HG03025 (cell line): ENCODE measurements around the gene ZNG1B.
"Not testable (repeated sequence)": the region's sequence is repeated elsewhere in the genome, so short reads cannot be mapped to it uniquely, and the experiment has no call there.

Source experiments
- ATAC-seq: cut with Tn5 transposase; IDR thresholded peaks from one replicate; pipeline ENCODE4 v1.9.1; 2021; ENCODE audit warnings: mild to moderate bottlenecking, moderate library complexity; ENCODE audit not compliant: unreplicated experiment, low FRiP score

The ZNG1B gene

DNA sequence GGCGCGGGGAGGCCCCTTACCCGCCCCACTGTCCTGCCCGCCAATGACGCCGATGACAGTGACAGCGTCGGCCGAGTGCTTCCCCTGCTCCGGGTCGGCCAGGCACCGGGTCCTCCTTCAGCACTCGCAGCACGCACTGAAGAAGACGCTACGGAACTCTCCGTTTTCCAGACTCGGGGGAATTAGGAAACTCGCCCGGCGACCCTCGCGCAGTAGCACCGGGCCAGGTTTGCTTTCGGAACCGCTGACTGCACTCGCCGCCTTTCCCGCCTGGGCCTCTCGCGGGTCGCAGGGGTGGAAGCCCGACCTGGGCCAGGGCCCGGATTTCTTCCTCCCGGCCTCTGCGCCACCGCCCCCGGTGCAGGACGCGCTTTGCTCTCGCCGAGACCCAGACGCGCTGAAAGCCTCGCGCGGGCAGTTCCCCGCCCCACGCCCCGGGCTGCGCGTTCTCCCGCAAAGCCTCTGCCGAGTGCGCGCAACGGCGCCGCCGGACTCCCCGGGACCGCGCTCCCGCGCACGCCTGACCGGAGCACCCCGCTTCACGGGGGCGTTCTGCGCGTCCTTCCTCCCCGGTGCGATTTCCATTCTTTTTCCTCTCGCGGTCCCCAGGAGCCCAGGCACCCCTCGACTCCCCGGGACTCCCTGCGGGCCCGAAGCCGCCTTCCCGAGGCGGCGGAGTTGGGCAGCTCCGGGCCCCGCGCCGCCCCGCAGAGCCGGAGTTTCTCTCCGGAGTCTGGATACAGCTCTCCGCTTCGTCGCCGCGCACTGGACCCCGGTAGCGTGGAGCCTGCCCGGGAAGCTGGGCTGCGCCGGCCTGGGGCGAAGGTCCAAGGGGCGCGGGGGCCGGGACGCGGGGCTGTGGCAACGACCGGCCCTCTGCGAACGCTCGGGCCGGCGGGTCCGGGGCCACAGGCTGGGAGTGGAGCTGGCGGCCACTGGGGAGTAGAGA, 65.9 kb downstream of the ZNG1B start:
- ATAC-seq, result not testable (repeated sequence)

DNA sequence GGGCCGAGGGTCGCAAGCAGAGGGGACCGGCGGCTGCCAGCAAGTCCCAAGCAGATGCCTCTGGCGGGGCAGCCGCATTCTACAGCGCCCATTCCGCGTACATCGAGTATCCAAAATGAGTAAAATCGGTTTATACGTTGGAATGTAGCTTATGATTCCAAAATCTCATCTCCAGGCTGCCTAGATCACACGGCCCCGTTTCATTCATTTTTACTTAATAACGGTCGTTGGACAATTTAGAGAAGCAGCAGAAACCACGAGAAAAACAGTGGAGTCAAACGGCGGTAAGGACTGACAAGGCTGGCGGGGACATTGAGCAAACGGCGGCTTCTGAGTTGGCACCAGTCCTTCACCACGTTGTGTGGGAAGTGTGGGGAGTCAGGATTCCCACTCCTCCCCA, 66.6 kb downstream of the ZNG1B start:
- not testable (repeated sequence) for ATAC-seq

DNA sequence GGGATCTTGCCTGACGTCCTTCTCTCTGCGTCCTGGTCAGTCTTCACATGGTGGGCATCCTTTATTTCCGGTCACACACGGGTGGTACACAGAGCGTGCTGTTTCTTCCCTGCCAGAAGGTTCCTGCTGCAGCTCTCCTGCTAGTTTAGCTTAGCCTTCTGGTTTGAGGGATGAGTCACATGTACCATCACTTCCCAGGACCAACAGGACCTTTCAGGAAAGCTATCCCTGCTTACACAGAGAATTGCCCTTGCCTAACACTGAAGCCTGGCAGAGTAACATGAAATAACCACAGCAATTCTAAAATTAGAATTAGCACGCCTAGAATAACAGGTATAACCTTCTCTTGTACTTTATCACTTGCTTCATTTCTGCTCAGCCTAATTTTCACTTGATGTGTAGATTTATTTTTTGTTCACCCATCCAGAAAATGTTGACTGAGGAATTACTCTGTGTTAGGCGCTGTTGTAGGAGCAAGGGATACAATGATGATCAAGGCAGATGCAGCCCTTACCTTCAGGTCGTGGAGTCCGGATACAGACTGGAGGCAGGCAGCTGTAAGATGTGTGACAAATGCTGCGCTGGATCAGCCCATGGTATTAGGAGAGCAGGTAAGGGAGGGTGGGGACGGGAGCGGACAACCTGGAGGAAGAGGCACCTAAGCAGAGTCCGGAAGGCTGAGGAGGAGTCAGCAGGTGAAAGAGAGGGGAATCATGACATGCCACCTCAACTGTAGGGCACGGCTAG, 70.1 kb downstream of the ZNG1B start:
- not testable (repeated sequence) for ATAC-seq

DNA sequence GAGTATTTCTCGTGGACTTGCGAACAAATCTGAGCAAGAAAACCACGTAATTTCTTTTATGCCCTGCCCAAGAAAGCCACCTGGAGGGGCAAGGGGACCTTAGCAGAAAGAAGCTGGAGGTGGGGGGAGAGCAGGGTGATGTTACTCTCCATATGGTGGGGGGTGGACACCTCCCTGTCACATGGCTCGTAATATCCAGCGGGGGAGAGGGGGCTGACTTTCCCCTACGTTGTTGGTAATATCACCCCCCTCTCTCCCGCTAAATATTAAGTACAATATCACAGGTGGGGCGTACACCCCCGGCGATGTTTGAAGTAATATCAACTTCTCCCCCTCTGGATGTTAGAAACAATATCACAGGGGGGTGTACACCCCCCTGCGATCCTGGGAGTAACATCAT, 70.7 kb downstream of the ZNG1B start:
- ATAC-seq, result not testable (repeated sequence)

DNA sequence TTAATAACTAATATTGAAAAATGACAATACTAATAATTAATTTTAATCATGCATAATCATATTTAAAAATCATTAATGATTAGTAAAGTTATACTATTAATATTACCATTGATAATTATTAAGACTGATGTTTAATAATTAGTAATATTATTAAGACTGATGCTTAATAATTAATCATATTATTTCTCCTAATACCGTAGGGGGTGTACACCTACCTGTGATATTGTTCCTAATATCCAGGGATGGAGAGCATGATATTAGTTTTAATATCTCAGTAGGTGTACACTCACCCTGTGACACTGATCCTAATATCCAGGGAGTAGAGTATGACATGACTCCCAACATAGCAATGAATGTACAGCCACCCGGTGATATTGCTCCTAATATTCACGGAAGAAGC, 73.4 kb downstream of the ZNG1B start:
- ATAC-seq, result not testable (repeated sequence)

DNA sequence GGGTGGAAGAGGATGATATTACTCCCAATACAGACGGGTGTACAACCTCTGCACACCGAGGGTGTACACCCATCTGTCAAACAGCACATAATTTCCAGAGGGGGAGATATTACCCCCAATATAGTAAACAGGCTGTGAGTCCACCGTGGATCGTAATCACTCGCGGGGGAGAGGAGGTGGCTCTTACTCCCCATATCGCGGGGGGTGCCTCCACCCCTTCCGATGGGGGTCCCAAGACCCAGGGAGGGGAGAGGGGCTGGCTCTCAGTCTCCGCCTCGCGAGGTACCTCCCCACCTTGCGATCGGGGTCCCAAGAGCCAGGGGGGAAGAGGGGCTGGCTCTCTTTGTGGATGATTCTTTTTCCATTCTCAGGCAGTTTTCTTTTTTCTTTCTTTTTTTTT, 74.4 kb downstream of the ZNG1B start:
- ATAC-seq, result not testable (repeated sequence)

DNA sequence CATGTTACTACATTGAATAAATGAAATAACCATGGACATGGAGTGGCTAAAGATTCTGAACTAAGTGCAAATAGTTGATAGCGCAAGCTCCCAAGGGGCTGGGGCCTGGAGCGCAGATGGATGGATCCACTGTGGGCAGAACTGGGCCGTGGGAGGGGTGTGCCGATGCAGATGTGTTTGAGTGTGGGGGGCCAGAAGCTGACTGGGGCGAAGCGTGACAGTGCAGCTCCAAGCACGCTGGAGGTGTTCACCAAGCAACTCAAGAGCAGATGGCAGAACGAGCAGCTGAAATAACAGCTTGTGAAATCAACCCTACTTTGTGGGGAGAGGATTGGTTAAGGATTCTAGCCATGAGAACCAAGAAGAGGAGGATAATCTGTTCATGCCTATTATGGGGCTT, 78.0 kb downstream of the ZNG1B start:
- not testable (repeated sequence) for ATAC-seq

DNA sequence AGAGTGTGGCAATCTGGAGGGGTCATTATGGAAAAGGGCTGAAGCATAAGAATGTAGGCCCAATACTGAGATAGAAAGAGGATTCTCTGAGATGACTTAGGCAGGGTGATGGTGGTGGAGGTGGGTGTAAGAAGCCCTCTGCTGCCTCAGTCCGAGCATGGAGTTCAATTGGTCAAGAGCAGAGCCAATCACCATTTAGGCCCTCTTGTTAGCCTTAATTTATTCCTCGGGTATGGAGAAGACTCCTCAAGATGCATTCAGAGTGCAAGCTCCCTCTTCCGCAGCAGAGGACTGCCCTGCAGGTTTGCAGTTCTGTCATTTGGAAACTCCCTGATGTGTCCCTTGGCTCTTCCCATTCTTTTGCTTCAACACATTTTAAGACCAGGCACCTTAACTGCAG, 78.5 kb downstream of the ZNG1B start:
- not testable (repeated sequence) for ATAC-seq

DNA sequence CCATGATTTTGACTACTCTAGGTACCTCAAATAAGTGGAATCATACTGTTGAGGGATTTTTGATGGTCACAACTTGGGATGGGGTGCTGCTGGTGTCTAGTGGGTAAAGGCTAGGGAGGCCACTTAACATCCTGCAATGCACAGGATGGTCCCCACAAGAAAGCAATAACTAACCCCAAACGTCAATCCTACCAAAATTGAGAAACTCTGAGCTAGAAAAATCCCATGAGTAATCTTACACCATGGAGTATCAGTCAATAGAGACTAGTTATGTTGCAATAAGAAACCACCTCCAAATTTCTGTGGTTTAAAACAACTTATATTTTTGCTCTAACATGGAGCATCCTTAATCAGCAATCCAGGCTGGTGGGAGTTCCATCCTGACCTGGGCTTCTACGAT, 79.5 kb downstream of the ZNG1B start:
- not testable (repeated sequence) for ATAC-seq

DNA sequence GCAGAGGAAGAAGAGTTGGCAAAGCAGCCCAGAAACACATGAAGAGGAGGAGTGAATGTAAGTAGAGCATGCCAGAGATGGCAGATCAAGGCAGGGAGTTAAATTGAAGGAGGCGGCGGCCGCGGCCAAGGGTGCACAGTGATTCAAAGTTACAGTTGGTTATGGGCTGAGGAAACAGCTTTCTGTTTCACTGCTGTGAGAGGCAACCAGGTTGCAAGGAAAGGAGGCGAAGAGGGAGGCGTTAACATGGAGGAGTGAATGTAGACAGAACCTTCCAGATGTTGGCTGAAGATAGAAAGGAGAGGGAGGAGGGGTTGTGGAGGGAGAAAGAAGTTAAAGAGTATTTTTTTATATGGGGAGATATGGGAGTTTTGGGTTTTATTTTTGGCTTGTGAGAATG, 83.3 kb downstream of the ZNG1B start:
- not testable (repeated sequence) for ATAC-seq

DNA sequence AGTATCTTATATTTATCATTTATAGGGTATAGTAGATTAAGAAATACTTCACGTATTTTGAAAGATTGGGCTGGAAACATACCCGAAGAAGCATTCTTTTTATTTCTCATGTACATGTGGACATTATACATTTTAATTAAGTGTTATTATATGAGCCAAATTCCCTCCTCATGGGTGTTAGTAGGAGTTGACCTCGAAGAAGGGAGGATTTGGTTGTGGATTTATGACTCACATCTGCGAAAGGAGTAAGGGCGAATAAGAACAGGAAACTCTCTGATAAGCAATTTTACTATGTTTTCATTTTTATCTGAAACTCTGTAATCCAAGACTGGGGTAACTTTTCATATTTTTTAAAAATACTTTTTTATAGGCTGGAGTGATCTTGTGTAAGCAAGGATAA, 84.0 kb downstream of the ZNG1B start:
- not testable (repeated sequence) for ATAC-seq

DNA sequence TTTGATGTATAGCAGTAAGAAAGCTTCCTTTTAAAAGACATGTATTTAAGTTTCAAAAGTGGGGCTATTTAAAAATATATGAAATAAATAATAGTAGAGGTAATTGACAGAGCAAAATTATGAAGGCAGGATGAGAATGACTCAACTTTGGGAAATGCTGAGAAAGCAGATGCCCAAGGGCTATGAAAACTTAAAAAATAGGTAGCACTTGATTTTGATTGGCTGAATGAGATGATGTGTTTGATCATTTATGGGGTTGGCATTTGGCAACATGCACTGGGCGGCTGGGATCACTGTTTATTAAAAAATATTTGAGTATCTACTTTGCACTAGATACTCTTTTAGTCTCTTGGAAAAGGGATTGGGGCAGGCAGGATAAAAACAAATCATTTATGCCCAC, 87.5 kb downstream of the ZNG1B start:
- ATAC-seq, result not testable (repeated sequence)

DNA sequence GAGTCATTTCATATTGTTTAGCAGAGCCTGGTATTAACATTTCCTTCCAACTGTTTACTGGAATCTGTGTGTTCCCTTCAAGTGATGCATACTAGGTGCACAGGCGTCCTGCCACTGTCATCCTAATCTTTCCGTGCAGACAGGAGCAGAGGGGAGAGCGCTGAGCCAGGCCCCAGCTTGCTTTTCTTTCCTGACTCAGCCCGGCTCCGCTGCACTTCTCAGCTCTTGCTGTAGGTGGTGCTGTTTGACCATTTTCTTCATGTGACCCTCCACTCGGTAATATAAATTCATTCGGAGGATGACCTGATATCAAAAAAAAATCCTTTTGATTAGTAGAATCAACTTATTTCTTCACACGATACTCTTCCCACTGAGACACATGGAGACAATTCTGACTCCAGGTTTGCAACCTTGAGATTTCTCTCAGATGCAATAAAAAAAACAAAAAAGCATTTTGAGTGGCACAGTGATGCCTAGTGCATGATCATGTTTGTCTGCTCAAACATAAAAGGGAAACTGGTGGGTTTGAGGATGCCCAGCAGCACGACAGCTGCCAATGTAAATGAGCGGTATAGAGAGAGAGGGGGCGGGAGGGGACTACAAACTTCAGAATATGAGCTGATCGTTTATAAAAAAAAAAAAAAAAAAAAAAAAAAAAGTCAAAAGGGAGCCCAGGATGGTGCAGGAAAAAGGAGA, 90.0 kb downstream of the ZNG1B start:
- ATAC-seq, result peak; percentile 62

DNA sequence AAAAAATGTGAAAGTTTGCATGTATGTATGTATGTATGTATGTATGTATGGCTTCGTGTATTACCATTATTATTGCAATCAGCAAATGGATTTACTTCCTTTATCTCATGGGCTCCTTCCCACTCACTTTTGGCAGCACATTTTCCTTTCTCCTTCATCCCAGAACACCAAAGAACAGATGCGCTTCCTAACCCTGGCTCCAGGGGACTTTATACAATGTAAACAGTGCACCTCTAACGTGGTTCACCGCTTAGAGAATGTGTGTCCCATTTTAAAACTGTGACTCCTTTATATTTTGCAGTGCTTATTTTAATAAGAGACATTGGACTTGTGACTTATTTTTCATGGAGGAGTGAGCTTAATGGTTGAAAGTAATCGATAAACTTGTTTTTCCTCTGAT, 90.6 kb downstream of the ZNG1B start:
- ATAC-seq, result not testable (repeated sequence)

DNA sequence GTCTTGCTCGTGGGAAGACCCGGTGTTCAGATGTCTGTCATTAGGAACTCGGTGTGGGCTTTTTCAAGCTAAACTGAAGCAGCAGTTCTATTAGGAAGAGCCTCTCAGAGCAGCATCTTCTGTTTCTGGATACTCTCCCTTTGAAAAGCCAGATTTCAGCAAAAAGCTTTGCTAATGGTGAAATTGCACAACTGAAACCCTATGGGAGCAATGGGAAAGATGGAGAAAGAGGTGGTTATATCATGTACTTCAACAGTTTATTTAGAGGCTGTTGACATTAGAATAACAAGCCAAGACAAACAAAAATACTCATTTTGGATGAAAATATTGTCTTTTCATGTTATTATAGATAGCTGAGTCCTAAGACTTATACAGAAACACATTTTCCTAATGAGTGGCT, 91.4 kb downstream of the ZNG1B start:
- not testable (repeated sequence) for ATAC-seq

DNA sequence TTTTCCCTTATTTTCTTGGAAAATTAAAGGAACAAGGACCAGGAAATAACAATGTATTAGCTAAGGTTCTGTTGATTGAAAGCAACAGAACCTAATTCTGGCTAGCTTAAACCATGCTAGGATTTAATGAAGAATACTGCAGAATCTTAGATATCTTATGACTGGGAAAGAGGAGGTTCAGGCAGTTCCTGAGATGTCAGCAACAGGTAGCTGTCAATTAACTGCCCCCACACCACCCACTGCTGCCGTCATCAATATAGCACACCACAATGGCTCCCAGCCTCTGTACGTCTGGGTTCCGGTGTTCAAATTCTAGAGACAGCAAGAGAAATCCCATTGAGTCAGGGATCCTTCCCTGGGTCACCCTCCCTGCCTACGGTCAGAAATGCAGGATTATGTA, 95.5 kb downstream of the ZNG1B start:
- not testable (repeated sequence) for ATAC-seq

DNA sequence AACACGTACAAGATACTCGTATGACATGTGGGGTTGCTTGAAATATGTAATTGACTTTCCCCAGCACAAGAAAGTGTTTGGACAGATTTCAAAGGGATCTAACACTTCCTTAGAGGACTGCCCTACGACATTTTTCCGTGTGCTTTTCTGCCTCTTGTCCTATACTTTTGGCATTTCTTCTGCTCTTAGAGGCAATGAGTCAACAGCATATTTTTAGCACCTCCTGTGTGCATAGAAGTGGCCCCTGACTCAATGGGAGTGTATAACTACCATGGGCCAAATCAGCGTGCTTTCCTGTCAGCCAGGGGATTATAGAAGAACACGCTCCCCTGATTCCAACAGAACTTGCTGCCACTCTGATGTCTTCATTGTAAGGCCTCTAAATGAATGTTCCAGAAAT, 99.1 kb downstream of the ZNG1B start:
- not testable (repeated sequence) for ATAC-seq

DNA sequence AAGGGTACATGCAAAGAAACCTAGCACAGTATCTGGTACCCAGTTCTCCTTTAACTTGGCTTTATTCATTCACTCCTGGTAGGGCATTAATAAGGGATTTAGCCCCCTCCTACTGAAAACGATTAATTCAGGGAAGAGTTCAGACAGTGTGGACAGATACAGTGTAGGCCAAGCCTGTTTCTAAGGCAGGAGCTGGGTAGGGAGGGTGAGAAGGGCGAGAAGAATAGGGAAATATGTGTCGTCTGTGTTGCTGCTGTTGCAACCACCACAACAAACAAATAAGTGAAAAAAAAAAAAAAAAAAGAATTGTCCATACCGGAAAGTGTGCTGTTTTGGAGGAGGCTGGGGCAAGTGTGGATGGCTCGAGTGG, 103.3 kb downstream of the ZNG1B start:
- ATAC-seq, result not testable (repeated sequence)

DNA sequence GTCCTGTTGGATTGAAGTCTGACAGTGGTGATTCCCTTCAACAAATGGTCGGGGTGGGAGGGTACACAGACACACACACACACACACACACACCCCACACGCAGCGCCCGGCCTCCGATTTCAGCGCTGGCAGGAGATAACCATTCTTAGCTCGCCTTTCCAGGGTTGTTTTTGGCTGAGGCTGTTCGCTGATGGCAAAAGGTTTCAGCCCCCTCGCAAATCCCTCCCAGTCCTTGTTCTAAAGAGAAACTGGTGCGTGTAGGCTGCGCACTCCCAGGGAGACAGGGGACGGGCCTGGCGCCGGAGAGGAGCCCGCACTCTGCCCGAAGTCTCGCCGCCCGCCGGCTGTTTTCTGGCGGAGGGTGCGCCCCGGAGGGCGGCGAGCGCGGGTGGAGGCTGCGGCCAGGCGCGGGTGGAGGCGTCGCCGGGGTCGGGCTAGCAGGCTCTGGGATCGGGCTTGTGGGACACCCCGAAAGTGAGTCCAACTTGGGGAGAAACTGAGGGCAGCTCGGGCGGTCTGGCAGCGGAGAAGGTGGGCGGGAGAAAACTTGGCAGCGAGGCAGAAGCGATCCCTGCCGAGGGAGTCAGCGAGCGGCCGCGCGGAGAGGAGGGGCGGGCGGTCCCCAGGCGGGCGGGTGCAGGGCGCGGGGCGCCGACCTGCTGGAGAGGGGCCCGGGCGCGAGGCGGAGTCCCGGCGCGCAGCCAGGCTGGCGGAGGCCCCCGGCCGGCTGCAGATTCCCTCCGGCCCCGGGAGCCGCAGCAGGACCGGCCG, 103.9 kb downstream of the ZNG1B start:
- not testable (repeated sequence) for ATAC-seq

DNA sequence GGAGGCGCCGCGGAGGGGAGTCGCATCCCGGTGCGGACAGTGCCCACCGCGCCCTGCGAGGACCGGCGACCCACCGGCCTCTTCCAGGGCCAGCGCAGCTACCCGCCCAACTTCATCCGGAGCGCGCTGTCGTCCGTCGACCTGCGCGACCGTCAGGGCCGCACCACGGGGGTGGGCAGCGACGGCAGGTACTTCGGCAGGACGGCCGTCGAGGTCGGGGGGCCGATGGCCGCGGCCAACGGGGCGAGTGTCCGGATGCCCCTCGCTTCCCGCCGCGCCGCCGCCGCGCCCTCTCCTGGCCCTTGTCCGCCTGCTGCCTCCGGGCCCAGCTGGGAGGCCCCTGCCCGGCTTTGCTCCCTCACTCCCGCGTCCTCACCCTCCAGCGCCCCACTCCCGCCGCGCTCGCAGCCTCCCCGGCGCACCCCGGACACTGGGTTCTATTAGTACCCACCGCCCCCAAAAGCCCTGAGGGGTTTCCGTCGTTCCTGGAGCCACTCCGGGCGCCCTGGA, 104.5 kb downstream of the ZNG1B start:
- not testable (repeated sequence) for ATAC-seq
